ENCODE measurements around the gene CDH4. TPM values are rescaled to one million over a fixed set of nuclear protein-coding genes. Genes with fewer than 3 reads are reported as not detected.

The CDH4 gene
- total RNA-seq, 1 donor = 0.18 TPM

DNA sequence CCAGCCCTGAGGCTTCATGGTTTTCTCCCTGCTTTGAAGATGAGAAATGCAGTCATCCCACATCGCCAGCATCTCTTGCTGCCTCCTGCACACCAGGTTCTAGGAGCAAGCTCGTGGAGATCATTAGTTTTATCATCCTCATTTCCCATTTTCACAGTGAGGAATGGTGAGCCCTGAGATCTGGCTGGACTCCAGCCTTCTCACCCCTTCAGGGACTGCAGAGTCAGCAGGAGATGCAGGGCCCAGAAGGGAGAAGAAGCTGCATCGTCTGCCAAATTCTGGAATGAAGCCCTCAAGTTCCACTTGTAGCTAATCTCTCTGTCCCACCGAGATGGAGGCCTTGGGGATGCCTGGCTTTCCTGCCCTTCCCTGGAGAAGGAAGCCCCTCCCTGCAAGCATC, 596.8 kb downstream of the CDH4 start:
- TF ChIP-seq, protein P1, sequence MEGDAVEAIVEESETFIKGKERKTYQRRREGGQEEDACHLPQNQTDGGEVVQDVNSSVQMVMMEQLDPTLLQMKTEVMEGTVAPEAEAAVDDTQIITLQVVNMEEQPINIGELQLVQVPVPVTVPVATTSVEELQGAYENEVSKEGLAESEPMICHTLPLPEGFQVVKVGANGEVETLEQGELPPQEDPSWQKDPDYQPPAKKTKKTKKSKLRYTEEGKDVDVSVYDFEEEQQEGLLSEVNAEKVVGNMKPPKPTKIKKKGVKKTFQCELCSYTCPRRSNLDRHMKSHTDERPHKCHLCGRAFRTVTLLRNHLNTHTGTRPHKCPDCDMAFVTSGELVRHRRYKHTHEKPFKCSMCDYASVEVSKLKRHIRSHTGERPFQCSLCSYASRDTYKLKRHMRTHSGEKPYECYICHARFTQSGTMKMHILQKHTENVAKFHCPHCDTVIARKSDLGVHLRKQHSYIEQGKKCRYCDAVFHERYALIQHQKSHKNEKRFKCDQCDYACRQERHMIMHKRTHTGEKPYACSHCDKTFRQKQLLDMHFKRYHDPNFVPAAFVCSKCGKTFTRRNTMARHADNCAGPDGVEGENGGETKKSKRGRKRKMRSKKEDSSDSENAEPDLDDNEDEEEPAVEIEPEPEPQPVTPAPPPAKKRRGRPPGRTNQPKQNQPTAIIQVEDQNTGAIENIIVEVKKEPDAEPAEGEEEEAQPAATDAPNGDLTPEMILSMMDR (IDR thresholded peaks at IDR 0.05; ENCODE audit: insufficient read depth, low read length) = no peak
- DNase-seq (ENCODE audit: low read depth) = no peak
- H3K4me3 ChIP-seq (ENCODE audit: low read depth, low read length) = no peak overlapping the region

DNA sequence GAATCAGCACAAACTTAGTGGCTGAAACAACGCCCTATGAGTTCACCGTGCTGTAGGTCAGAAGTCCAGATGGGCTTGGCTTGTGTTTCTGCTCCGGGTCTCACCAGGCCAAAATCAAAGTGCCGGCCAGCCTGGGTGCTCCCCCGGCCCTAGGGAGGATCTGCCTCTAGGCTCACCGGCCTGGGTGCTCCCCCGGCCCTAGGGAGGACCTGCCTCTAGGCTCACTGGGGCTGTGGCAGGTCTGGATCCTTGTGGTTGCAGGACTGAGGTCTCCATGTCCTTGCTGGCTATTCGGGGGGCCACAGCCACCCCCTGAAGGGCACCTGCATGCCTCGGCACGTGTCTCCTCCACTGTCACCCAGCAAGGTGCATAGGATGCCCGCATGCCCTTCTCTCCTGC, 597.3 kb downstream of the CDH4 start:
- H3K4me3 ChIP-seq (ENCODE audit: low read depth, low read length) = no peak overlapping the region
- no peak for DNase-seq (ENCODE audit: low read depth)
- TF ChIP-seq, protein P1 (IDR thresholded peaks at IDR 0.05; ENCODE audit: insufficient read depth, low read length) = no peak

DNA sequence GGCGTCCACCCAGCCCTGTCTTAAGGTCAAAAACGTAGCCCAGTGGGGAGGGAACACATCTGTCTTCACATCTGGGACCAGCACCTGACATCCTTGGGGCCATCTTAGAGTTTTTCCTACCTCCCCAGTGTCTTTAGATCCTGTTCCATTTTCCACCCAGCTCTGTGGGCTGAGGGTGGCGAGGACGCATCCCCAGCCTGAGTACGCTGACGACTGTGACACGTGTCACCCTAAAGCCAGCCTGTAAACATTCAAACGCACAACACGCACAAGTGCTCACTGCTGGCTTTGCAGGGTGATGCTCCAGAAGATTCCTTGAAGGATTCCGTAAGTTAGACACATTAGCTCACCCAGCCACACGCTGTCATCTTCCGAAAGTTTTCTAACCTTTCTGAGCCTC, 597.8 kb downstream of the CDH4 start:
- TF ChIP-seq, protein P1 (IDR thresholded peaks at IDR 0.05; ENCODE audit: insufficient read depth, low read length) = no peak
- no peak for DNase-seq (ENCODE audit: low read depth)
- no peak overlapping the region for H3K4me3 ChIP-seq (ENCODE audit: low read depth, low read length)

- no peak for DNase-seq (ENCODE audit: low read depth)
- TF ChIP-seq, protein P1 (IDR thresholded peaks at IDR 0.05; ENCODE audit: insufficient read depth, low read length) = no peak
- H3K4me3 ChIP-seq (ENCODE audit: low read depth, low read length) = no peak overlapping the region
Observed at GRCh38 chr20:61850457-61850856, 598.4 kb downstream of the CDH4 start.

DNA sequence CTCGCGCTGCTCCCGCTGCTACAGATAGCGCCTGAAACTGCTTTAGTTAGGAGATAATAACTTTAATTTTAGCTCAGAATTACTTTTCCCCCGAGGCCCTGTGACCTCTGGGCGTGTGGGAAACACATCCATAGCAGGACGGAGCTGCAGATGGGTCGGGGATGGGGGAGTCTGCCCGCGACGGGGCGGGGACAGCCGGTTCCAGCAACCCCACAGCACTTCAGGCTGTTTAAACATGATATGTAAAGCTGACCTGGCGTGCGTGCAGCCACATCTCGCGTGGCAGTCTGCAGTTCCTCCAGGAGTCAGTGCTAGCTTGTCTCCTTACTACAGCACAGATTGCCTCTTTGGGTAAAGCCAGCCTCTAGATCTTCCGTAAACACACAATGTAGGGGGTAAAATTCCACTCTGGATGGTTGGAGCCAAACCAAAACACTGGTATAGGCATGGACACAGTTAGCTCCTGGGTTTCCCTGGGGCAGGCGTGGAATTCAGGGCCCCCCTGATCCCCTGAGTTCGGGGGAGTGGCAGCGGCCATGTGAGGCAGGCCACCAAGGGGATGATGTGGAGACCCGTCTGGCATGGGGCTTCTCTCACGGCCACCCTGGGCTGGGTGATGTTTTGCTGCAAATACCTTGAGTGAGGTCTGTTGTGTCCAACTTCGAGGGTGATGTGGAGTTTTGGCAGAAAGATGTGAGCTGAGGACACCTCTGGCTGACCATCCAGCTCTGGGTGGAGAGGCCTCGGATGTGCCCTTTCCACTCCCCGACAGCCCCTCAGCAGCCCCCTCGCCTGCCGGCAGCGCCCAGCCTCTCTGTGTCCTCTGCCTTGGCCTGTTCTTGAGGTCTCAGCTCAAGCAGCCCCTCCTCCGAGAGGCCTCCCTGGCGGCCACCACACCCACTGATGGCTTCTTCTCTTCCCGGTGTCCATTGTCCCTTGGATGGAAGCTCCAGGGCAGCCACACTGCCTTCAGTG, 599.2 kb downstream of the CDH4 start:
- no peak overlapping the region for H3K4me3 ChIP-seq (ENCODE audit: low read depth, low read length)
- no peak for DNase-seq (ENCODE audit: low read depth)
- TF ChIP-seq, protein P1 (IDR thresholded peaks at IDR 0.05; ENCODE audit: insufficient read depth, low read length) = no peak

DNA sequence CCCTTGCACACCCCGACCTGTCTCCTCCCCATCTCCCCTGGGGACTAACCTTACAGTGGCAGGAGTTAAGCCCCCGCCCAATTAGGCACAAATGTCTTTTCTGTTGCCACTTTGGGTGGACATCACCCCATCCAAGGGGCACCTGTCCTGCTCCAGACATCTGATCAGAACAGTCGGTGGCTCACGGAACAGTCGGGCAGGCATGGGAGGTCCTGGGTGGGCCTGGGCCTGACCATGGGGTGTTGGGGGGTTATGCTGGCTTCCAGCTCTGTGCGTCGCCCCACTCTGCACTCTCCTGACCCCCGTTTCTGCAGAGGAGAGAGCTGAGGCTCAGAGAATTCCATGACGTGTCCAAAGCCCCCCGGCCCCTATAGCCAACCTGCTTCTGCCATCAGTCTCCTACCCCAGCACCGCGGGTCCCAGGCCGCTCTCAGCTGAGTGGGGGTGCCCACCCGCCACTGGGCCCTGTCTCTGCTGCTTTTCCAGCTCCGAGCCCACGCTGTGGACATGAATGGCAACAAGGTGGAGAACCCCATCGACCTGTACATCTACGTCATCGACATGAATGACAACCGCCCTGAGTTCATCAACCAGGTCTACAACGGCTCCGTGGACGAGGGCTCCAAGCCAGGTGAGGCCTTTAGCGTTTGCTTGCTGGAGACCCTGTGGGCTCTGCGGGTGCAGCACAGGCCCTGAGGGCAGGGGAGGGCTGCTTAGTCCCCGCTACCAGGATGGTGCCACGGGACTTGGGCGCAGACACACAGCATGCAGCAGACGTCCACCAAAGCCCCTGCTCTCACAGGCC, 600.4 kb downstream of the CDH4 start:
- no peak for DNase-seq (ENCODE audit: low read depth)
- no peak overlapping the region for H3K4me3 ChIP-seq (ENCODE audit: low read depth, low read length)
- TF ChIP-seq, protein P1 (IDR thresholded peaks at IDR 0.05; ENCODE audit: insufficient read depth, low read length) = no peak
